Sigmoid colon (tissue), 7 donors: ENCODE measurements around the gene RBM18. TPM values are rescaled to one million over a fixed set of nuclear protein-coding genes. Genes with fewer than 3 reads are reported as not detected.

Source experiments
- DNase-seq: peaks from one replicate; pipeline ENCODE4 v3.0.0-alpha.2; 2019
- H3K27ac ChIP-seq, 4 donors: fragments of 200-600 bp; sonication (generic); one replicate each; pipeline ENCODE4 v1.5.1; 2016 to 2019; ENCODE audit warnings: mild to moderate bottlenecking in 1 of 4
- H3K27me3 ChIP-seq, 3 donors: fragments of 200-600 bp; sonication (generic); one replicate each; pipeline ENCODE4 v1.5.1; 2019; ENCODE audit warnings: mild to moderate bottlenecking in 1 of 3
- H3K36me3 ChIP-seq, 4 donors: fragments of 200-600 bp; sonication (generic); one replicate each; pipeline ENCODE4 v1.5.1; 2016 to 2019
- H3K4me1 ChIP-seq, 4 donors: fragments of 200-600 bp; sonication (generic); one replicate each; pipeline ENCODE4 v1.5.1; 2017 to 2019
- H3K4me3 ChIP-seq, 4 donors: fragments of 200-600 bp; sonication (generic); one replicate each; pipeline ENCODE4 v1.5.1; 2017 to 2019; ENCODE audit warnings: mild to moderate bottlenecking in 2 of 4, moderate library complexity in 1 of 4
- H3K9me3 ChIP-seq, 4 donors: fragments of 200-600 bp in 3 of 4; sonication (generic) in 3 of 4; one replicate each; pipeline versions ENCODE4 v1.5.1 to v1.6.1; 2013 to 2019
- EP300 ChIP-seq, 4 donors: sonication (generic); formaldehyde crosslinking; IDR thresholded peaks; one replicate each; pipeline ENCODE4 v1.6.1; 2017; ENCODE audit warnings: antibody characterized with exemption in 4 of 4
- POLR2A ChIP-seq, 2 donors: fragments of 450-650 bp; IDR thresholded peaks; one replicate each; pipeline ENCODE4 v1.6.1; 2016; ENCODE audit warnings: antibody characterized with exemption in 2 of 2, mild to moderate bottlenecking in 2 of 2, moderate library complexity in 2 of 2
- POLR2AphosphoS5 ChIP-seq, 4 donors: sonication (generic); formaldehyde crosslinking; IDR thresholded peaks; one replicate each; pipeline ENCODE4 v1.6.1; 2017; ENCODE audit warnings: antibody characterized with exemption in 4 of 4
- WGBS, 2 donors: extraction: QIAGEN DNeasy Blood & Tissue Kit; methylation state at CpG; one replicate each; pipeline ENCODE4 v1.1.7; 2013; 5-methylcytosine and 5-hydroxymethylcytosine counted together
- intact Hi-C: fragments of 100-400 bp; cut with DNase I; formaldehyde crosslinking; loops from one replicate; pipeline ENCODE4 v1.15.1; 2023
- polyA plus RNA-seq, 3 donors: library from polyadenylated mRNA; stranded (reverse); fragments of 200-250 nt; gene quantifications; one replicate each; pipeline ENCODE4 v1.2.3, GENCODE V29; 2013
- total RNA-seq, 4 donors: library from RNA; depleted of rRNA; stranded (reverse); fragments of >200 nt; gene quantifications; one replicate each; pipeline ENCODE4 v1.1.0, GENCODE V29; 2016
- TF ChIP-seq, protein P1 (sequence below), 4 experiments: fragments of 450-650 bp in 3 of 4; fragments of 200-600 bp in 1 of 4; IDR thresholded peaks; one replicate each; pipeline ENCODE4 v1.5.1; 2016 to 2019; ENCODE audit warnings: antibody characterized with exemption in 4 of 4, mild to moderate bottlenecking in 3 of 4, moderate library complexity in 2 of 4
- donor health status: healthy with polysubstance abuse.
- donor health status: Bipolar disorder and iron deficiency.
- donor health status: healthy.

Gene RBM18
- total and polyA plus RNA-seq, 7 donors: 8.2 to 16.8 (median 11.9) TPM

DNA sequence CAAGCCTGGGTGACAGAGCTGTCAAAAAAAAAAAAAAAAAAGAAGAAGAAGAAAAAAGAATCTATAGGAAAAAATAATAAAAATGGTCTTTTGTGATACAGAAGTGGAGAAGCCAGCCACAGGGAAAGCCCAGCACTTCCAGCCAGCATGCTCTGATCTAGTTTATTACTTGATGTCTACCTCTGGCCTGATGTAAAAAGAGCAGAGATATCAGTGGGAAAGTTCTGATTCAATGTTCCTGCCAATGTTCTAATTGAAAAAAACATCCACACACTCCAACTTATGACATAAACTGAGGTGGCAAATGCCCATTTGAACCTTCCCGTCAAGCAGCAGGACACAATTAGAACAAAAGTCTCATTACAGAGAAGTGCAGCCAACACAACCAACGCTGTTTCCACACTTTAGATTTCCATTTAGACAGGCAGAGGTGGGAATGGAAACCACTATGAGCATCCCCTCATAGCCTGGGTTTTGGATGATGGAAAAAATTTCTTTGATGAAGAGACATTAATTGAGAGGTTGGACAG lies 5.7 kb downstream of the RBM18 start:
- intact Hi-C loops: no loop called here

DNA sequence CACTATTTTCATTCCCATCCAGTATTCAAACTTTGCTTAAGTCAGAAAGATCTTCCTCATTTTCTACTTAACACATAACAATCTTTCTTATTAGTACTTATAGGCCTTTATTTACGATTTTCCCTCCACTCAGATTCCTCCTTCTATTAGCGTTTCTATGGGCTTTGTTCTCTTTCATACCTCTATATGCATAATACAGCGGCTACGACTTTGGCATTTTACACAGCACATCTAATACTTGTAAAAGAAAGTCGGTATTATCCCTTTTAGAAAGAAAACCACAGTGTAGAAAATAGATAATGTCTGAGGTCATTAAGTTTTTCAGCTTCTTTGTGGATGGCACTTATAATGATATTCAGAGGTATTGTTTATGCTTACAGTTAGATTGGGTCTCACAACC lies 8.4 kb downstream of the RBM18 start:
- peaks cover 3 to 69% (median 16%) of the 10 kb centered on the region in 4 donors for H3K36me3 ChIP-seq
- intact Hi-C loops: no loop called here
- 94 to 96% methylated on average over 5 of the region's 5 CpGs for WGBS, 2 donors
- H3K27ac ChIP-seq: no peak overlapping the region
- no peaks in the 10 kb centered on the region for H3K27me3 ChIP-seq
- no peak overlapping the region for H3K4me3 ChIP-seq
- H3K4me1 ChIP-seq: peaks cover 0 to 8% (median under 1%) of the 10 kb centered on the region in 4 donors
- no peaks in the 10 kb centered on the region for H3K9me3 ChIP-seq
- DNase-seq: no peak
- TF ChIP-seq POLR2AphosphoS5 (IDR thresholded peaks at IDR 0.05): no peak
- TF ChIP-seq, protein P1, sequence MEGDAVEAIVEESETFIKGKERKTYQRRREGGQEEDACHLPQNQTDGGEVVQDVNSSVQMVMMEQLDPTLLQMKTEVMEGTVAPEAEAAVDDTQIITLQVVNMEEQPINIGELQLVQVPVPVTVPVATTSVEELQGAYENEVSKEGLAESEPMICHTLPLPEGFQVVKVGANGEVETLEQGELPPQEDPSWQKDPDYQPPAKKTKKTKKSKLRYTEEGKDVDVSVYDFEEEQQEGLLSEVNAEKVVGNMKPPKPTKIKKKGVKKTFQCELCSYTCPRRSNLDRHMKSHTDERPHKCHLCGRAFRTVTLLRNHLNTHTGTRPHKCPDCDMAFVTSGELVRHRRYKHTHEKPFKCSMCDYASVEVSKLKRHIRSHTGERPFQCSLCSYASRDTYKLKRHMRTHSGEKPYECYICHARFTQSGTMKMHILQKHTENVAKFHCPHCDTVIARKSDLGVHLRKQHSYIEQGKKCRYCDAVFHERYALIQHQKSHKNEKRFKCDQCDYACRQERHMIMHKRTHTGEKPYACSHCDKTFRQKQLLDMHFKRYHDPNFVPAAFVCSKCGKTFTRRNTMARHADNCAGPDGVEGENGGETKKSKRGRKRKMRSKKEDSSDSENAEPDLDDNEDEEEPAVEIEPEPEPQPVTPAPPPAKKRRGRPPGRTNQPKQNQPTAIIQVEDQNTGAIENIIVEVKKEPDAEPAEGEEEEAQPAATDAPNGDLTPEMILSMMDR (IDR thresholded peaks at IDR 0.05): no peak
- no peak for TF ChIP-seq EP300 (IDR thresholded peaks at IDR 0.05)
- no peak for TF ChIP-seq POLR2A (IDR thresholded peaks at IDR 0.05)

More for the DNA sequence above, 5.7 kb downstream of the RBM18 start:
- H3K9me3 ChIP-seq: no peaks in the 10 kb centered on the region
- H3K36me3 ChIP-seq: peaks cover 3 to 66% (median 12%) of the 10 kb centered on the region in 4 donors
- WGBS, 2 donors: 90 to 92% methylated on average over 2 of the region's 2 CpGs
- peaks cover 0 to 28% (median 25%) of the 10 kb centered on the region in 4 donors for H3K4me1 ChIP-seq
- H3K27ac ChIP-seq: no peak overlapping the region
- no peaks in the 10 kb centered on the region for H3K27me3 ChIP-seq
- no peak overlapping the region for H3K4me3 ChIP-seq
- no peak for DNase-seq
- no peak for TF ChIP-seq POLR2AphosphoS5 (IDR thresholded peaks at IDR 0.05)
- TF ChIP-seq POLR2A (IDR thresholded peaks at IDR 0.05): no peak

DNA sequence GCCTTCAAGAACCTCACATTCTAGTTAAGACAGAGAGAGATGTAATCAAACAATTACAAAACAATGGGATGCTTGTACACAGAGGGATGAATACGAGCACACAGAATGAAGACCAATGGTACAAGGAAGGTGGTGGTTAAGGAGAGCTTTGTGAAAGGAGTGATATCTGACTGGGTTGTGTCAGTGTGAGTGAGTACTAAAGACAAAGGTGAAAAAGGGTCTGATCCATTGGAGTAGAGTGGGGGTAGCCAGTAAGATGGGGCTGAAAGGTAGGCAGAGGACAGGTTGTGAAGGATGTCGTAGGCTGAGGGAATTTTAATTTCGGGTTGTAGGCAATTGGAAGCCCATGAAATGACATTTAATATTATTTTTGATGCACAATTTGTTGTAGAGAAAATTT lies 9.9 kb downstream of the RBM18 start:
- H3K4me3 ChIP-seq: no peak overlapping the region
- peaks cover 0 to 69% (median 13%) of the 10 kb centered on the region in 4 donors for H3K36me3 ChIP-seq
- 90 to 91% methylated on average over 3 of the region's 3 CpGs for WGBS, 2 donors
- intact Hi-C loops: no loop called here
- H3K9me3 ChIP-seq: no peaks in the 10 kb centered on the region
- no peak for TF ChIP-seq POLR2AphosphoS5 (IDR thresholded peaks at IDR 0.05)
- no peak for TF ChIP-seq POLR2A (IDR thresholded peaks at IDR 0.05)
- TF ChIP-seq, protein P1 (IDR thresholded peaks at IDR 0.05): no peak
- TF ChIP-seq EP300 (IDR thresholded peaks at IDR 0.05): no peak
- H3K27ac ChIP-seq: no peak overlapping the region
- peaks cover 0 to 8% (median 0%) of the 10 kb centered on the region in 4 donors for H3K4me1 ChIP-seq
- no peaks in the 10 kb centered on the region for H3K27me3 ChIP-seq
- DNase-seq: no peak

DNA sequence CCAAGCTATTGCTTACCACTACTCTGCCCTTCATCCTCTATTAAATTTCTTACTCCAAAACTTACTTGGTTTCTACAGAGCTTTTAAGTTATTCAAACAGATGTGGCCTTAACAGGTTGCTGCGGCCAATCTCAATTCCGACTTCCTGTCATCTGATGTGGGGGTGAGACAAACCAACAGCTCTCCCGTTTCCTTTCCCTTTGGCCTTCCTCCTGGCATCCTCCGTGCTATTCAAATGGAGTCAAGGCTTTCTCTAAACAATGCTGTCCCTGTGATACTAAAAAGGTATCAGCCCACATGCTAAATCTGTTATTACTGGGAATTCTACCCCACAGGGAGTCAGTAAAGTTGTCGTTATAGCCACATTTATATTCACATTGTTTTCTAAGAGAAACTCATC lies 11.8 kb downstream of the RBM18 start:
- no peak for DNase-seq
- Histone ChIP-seq H3K27ac (peak overlapping the region in 3 of 4 donors; percentile 9 to 47 (median 29)), H3K36me3 (peaks cover 0 to 67% (median 18%) of the 10 kb centered on the region in 4 donors), H3K9me3 (no peaks in the 10 kb centered on the region), H3K27me3 (no peaks in the 10 kb centered on the region), H3K4me1 (peaks cover 0 to 8% (median 2%) of the 10 kb centered on the region in 4 donors), H3K4me3 (no peak overlapping the region)
- 82 to 89% methylated on average over 5 of the region's 5 CpGs for WGBS, 2 donors
- TF ChIP-seq POLR2AphosphoS5 (IDR thresholded peaks at IDR 0.05) (no peak), EP300 (IDR thresholded peaks at IDR 0.05) (no peak), POLR2A (IDR thresholded peaks at IDR 0.05) (no peak)
- TF ChIP-seq, protein P1 (IDR thresholded peaks at IDR 0.05): no peak
- intact Hi-C loops: no loop called here

DNA sequence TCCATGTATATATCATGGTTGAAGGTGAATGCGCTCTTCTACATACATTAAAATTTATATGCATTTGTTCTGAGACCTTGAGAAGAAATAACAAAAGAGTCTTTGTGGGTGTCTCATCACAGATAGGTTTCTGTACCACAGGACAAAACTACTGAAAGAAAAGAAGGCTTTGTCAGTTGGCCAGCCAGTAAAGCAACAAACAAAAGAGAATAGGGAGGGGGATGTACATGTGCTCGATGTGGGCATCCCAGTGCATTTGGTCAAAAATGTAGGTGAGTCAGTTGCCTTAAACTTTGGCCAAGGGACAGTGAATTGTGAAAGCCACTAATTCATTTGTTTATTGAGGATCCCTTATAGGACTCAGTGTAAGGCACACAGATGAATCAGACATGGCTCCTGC lies 13.3 kb downstream of the RBM18 start:
- Histone ChIP-seq H3K36me3 (peaks cover 4 to 72% (median 29%) of the 10 kb centered on the region in 4 donors), H3K4me1 (peaks cover 0 to 8% (median 2%) of the 10 kb centered on the region in 4 donors), H3K27me3 (no peaks in the 10 kb centered on the region), H3K27ac (no peak overlapping the region), H3K4me3 (no peak overlapping the region), H3K9me3 (no peaks in the 10 kb centered on the region)
- no peak for DNase-seq
- intact Hi-C loops: no loop called here
- WGBS, 2 donors: 92 to 95% methylated on average over 2 of the region's 2 CpGs
- TF ChIP-seq EP300 (IDR thresholded peaks at IDR 0.05): no peak

DNA sequence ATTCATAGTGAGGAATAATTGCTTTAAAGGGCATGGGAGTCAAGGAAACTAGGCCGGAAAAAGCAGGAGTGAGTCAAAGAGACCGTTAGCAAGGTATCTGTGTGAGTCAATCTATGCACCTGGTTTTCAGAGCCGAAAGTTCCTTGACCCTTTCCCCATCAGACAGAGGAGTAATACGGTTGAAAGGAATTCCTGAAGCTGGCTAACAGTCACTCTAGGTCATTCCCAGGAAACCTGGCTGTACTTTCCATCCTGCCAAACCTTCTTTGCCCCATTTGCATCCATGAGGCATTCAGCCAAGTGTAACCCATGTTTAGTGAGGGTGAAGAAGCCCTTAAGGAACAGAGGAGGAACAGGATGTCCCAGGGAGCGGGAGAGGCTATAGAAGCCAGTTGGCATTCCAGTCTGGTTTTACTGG lies 16.2 kb downstream of the RBM18 start:
- Histone ChIP-seq H3K4me1 (peaks cover 0 to 8% (median 2%) of the 10 kb centered on the region in 4 donors), H3K36me3 (peaks cover 10 to 83% (median 47%) of the 10 kb centered on the region in 4 donors), H3K27ac (no peak overlapping the region), H3K27me3 (no peaks in the 10 kb centered on the region), H3K4me3 (no peak overlapping the region), H3K9me3 (no peaks in the 10 kb centered on the region)
- peak in 1 of 4 donors; percentile 19 for TF ChIP-seq POLR2AphosphoS5 (IDR thresholded peaks at IDR 0.05)
- TF ChIP-seq, protein P1 (IDR thresholded peaks at IDR 0.05): no peak
- TF ChIP-seq EP300 (IDR thresholded peaks at IDR 0.05): no peak
- no peak for TF ChIP-seq POLR2A (IDR thresholded peaks at IDR 0.05)
- WGBS, 2 donors: 91 to 92% methylated on average over 5 of the region's 5 CpGs
- intact Hi-C loops: no loop called here
- DNase-seq: no peak
